BLaER1 (cell line): ENCODE results near the gene EPHA4.

Experiments
- H3K27ac ChIP-seq: shearing (Covaris generic); formaldehyde crosslinking; 2 replicates; pipeline ENCODE4 v1.8.1; 2022
- H3K27me3 ChIP-seq: shearing (Covaris generic); formaldehyde crosslinking; 2 replicates; pipeline ENCODE4 v1.8.1; 2022
- H3K36me3 ChIP-seq: shearing (Covaris generic); formaldehyde crosslinking; 2 replicates; pipeline ENCODE4 v1.8.1; 2022
- H3K4me1 ChIP-seq: shearing (Covaris generic); formaldehyde crosslinking; 2 replicates; pipeline ENCODE4 v1.8.1; 2022
- H3K4me2 ChIP-seq: shearing (Covaris generic); formaldehyde crosslinking; 2 replicates; pipeline ENCODE4 v1.8.1; 2022
- H3K4me3 ChIP-seq: shearing (Covaris generic); formaldehyde crosslinking; 2 replicates; pipeline ENCODE4 v1.8.1; 2022
- H3K9ac ChIP-seq: shearing (Covaris generic); formaldehyde crosslinking; 2 replicates; pipeline ENCODE4 v1.8.1; 2022
- H3K9me3 ChIP-seq: shearing (Covaris generic); formaldehyde crosslinking; 2 replicates; pipeline ENCODE4 v1.8.1; 2022
- H4K20me1 ChIP-seq: shearing (Covaris generic); formaldehyde crosslinking; 2 replicates; pipeline ENCODE4 v1.8.1; 2022
- Cebpa-rat ChIP-seq: shearing (Covaris generic); IDR thresholded peaks from 2 replicates; pipeline ENCODE4 v1.8.1; 2022

The EPHA4 gene

DNA sequence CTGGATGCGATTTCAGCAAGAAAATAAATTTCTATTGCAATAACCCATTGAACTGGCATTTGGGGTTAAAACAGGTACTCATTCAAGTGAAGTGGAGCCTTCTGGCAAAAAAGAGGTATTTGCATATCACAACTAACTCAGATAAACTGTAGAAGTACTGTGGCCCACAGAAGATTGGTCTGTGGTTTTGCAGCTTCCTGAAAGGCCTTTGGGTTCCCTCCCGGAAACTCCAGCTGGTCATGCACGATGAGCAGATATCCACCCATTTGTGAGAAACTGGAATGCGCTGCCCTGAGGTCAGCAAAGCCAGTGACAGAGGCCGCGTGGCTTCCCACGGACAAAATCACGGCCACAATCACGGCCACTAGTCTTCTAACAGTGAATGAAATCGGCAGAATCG is 106.3 kb downstream of the EPHA4 start:
- Histone ChIP-seq H3K27me3 (no peaks in the 10 kb centered on the region), H3K9ac (no peak overlapping the region), H3K27ac (0 out of 2 replicates have a peak overlapping the region, but pooled peaks have one; percentile 11), H3K9me3 (no peaks in the 10 kb centered on the region), H3K36me3 (no peaks in the 10 kb centered on the region), H4K20me1 (no peaks in the 10 kb centered on the region), H3K4me2 (peak overlapping the region; percentile 89), H3K4me3 (peak overlapping the region; percentile 35; the same call in 1 of the 2 replicates), H3K4me1 (peaks cover 55% of the 10 kb centered on the region)
- TF ChIP-seq Cebpa-rat, result no peak

GRCh38 chr2:221464971-221465370 is 107.1 kb downstream of the EPHA4 start:
- no peak overlapping the region for H3K9ac ChIP-seq
- peak overlapping the region; percentile 11; the same call in 1 of the 2 replicates for H3K27ac ChIP-seq
- no peaks in the 10 kb centered on the region for H3K9me3 ChIP-seq
- H3K27me3 ChIP-seq, result no peaks in the 10 kb centered on the region
- TF ChIP-seq Cebpa-rat, result no peak
- peaks cover 55% of the 10 kb centered on the region for H3K4me1 ChIP-seq
- H3K36me3 ChIP-seq, result no peaks in the 10 kb centered on the region
- H4K20me1 ChIP-seq, result no peaks in the 10 kb centered on the region
- peak overlapping the region; percentile 35; the same call in 1 of the 2 replicates for H3K4me3 ChIP-seq
- peak overlapping the region; percentile 89 for H3K4me2 ChIP-seq

- Histone ChIP-seq H3K9ac (no peak overlapping the region), H4K20me1 (no peaks in the 10 kb centered on the region), H3K36me3 (no peaks in the 10 kb centered on the region), H3K4me1 (peaks cover 55% of the 10 kb centered on the region), H3K27me3 (no peaks in the 10 kb centered on the region), H3K9me3 (no peaks in the 10 kb centered on the region), H3K4me2 (peak overlapping the region; percentile 18), H3K27ac (no peak overlapping the region), H3K4me3 (no peak overlapping the region)
- no peak for TF ChIP-seq Cebpa-rat
Measured at GRCh38 chr2:221463241-221463896, 108.7 kb downstream of the EPHA4 start.

- Histone ChIP-seq H3K27ac (no peak overlapping the region), H3K9ac (no peak overlapping the region), H3K27me3 (no peaks in the 10 kb centered on the region), H3K9me3 (no peaks in the 10 kb centered on the region), H4K20me1 (no peaks in the 10 kb centered on the region), H3K4me3 (no peak overlapping the region), H3K36me3 (no peaks in the 10 kb centered on the region), H3K4me1 (peaks cover 43% of the 10 kb centered on the region), H3K4me2 (no peak overlapping the region)
- no peak for TF ChIP-seq Cebpa-rat
Measured at GRCh38 chr2:221461901-221462300, 110.2 kb downstream of the EPHA4 start.

- Histone ChIP-seq H3K27me3 (no peaks in the 10 kb centered on the region), H3K36me3 (no peaks in the 10 kb centered on the region), H3K4me2 (no peak overlapping the region), H3K9me3 (no peaks in the 10 kb centered on the region), H3K4me3 (no peak overlapping the region), H3K9ac (no peak overlapping the region), H3K4me1 (peaks cover 35% of the 10 kb centered on the region), H3K27ac (no peak overlapping the region), H4K20me1 (no peaks in the 10 kb centered on the region)
- TF ChIP-seq Cebpa-rat, result no peak
Measured at GRCh38 chr2:221460136-221460535, 112.0 kb downstream of the EPHA4 start.

DNA sequence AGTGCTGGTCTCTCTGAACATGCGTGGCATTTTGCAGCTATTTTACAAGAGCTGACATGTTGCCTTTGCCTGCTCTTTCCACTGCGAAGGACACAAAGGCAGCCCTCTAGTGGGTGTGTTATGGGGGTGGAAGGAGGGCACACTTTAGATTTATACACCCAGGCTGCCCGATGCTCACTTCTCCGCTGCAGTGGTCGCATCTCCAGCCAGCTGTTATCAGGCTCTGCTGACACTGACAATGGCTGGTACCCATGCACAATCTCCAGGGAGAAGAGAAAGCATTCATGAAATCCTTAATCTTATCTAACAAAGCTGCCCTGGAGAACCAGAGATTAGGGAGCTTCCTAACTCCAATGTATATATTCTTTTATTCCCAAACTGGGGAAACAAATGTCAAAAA is 113.5 kb downstream of the EPHA4 start:
- no peak overlapping the region for H3K4me3 ChIP-seq
- H3K4me2 ChIP-seq, result no peak overlapping the region
- H3K9me3 ChIP-seq, result no peaks in the 10 kb centered on the region
- no peak overlapping the region for H3K9ac ChIP-seq
- H4K20me1 ChIP-seq, result no peaks in the 10 kb centered on the region
- peaks cover 22% of the 10 kb centered on the region for H3K4me1 ChIP-seq
- TF ChIP-seq Cebpa-rat, result no peak
- no peaks in the 10 kb centered on the region for H3K36me3 ChIP-seq
- no peak overlapping the region for H3K27ac ChIP-seq
- H3K27me3 ChIP-seq, result no peaks in the 10 kb centered on the region

DNA sequence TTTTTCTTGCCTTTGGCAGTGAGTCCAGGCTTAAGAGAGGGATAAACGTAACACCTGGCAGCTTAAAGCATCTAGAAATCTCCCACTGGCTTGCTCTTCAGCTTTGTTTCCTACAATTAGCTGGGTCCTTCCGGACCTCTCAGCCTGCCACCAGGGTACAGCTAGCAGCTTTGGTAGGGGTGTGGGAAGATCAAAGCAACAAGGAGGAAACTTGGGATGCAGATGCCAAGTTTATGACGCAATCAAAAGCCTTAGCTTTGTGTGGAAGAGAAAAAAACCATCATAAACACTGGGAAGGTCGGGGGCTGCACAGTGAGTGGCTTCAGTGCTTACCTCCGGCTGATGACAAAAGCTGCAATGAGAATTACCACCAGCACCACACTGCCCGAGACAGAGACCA is 116.9 kb downstream of the EPHA4 start:
- H3K36me3 ChIP-seq, result no peaks in the 10 kb centered on the region
- no peak overlapping the region for H3K4me3 ChIP-seq
- no peak overlapping the region for H3K9ac ChIP-seq
- H3K4me1 ChIP-seq, result peaks cover 12% of the 10 kb centered on the region
- TF ChIP-seq Cebpa-rat, result 0 out of 2 replicates have a peak, but pooled peaks have one; percentile 59
- no peak overlapping the region for H3K27ac ChIP-seq
- peak overlapping the region; percentile 64 for H3K4me2 ChIP-seq
- no peaks in the 10 kb centered on the region for H4K20me1 ChIP-seq
- H3K27me3 ChIP-seq, result no peaks in the 10 kb centered on the region
- H3K9me3 ChIP-seq, result no peaks in the 10 kb centered on the region

GRCh38 chr2:221454459-221455105 is 117.5 kb downstream of the EPHA4 start:
- Histone ChIP-seq H3K27me3 (no peaks in the 10 kb centered on the region), H3K36me3 (no peaks in the 10 kb centered on the region), H4K20me1 (no peaks in the 10 kb centered on the region), H3K4me1 (peaks cover 12% of the 10 kb centered on the region), H3K27ac (no peak overlapping the region), H3K4me2 (no peak overlapping the region), H3K9me3 (no peaks in the 10 kb centered on the region), H3K9ac (no peak overlapping the region), H3K4me3 (no peak overlapping the region)
- TF ChIP-seq Cebpa-rat, result no peak

DNA sequence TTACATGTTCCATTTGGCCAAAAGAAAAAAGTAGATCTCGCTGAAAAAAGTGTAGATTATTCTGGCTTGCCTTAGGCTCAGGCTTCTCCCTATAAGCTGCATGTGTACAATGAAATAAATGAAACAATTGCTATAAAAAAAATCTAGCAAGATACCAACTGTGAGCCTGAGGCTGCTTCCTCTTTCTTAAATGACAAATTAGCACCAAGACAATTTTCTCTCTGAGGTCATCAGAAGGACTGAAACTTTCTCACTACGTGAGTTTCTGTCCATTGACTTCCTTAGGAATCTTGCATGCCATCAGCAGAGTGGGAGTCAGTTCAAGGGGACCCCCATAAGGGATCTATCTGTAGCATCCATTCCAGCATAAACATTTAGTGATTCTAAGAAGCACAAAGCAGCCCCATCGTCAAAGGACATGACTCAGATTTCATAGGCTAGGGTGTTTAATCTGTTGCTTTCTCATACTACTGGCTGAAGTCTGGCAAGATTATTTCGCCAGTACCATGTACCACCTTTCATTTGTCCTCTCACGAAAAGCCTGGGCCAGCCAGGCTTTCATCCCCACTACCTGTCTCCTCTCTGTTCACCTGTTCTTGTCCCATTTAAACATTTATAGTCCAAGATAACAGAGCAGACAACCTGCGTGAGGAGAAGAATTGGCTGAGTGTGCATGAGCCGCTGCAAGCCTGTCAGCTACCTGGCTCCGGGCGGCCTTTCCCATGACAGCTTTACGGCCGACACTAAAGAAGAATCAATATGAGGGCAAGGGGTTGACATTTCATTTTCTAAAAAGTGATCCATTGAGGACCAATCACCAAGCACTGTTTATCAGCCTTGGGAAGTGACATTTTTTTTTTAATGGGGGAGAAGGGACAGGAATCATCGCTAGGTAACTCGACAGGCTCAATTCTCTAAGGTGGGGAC is 120.0 kb downstream of the EPHA4 start:
- Histone ChIP-seq H3K27me3 (no peaks in the 10 kb centered on the region), H3K36me3 (no peaks in the 10 kb centered on the region)
- no peak for TF ChIP-seq Cebpa-rat

DNA sequence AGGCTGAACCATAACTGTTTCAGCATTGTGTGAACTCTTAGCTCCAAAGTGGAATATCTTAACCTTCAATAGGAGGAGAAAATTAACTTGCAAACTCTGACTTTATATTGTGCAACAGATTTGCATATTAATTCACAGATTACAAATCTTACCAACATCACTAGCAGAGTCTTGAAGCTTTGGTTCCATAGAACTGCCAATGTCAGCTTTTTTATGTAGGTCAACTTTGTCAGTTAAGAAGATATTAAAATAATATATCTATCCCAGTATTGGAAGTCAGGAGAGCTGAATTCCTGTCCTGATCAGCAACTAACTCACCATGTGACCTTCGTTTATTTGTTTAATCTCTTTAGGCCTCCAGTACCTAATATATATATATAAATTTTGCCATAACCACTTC is 121.8 kb downstream of the EPHA4 start:
- no peaks in the 10 kb centered on the region for H4K20me1 ChIP-seq
- no peak for TF ChIP-seq Cebpa-rat
- H3K9ac ChIP-seq, result no peak overlapping the region
- H3K27me3 ChIP-seq, result no peaks in the 10 kb centered on the region
- H3K27ac ChIP-seq, result no peak overlapping the region
- no peak overlapping the region for H3K4me2 ChIP-seq
- H3K4me1 ChIP-seq, result peaks cover 4% of the 10 kb centered on the region
- no peaks in the 10 kb centered on the region for H3K36me3 ChIP-seq
- no peaks in the 10 kb centered on the region for H3K9me3 ChIP-seq
- H3K4me3 ChIP-seq, result no peak overlapping the region

More for the DNA sequence above, 120.0 kb downstream of the EPHA4 start:
- H3K27ac ChIP-seq, result no peak overlapping the region
- H3K4me2 ChIP-seq, result no peak overlapping the region
- H3K9ac ChIP-seq, result no peak overlapping the region
- no peaks in the 10 kb centered on the region for H3K9me3 ChIP-seq
- no peak overlapping the region for H3K4me3 ChIP-seq
- no peaks in the 10 kb centered on the region for H4K20me1 ChIP-seq
- H3K4me1 ChIP-seq, result peaks cover 12% of the 10 kb centered on the region
